ENCODE results near the gene CEP44.

GRCh38 chr4:174275101-174275500 lies 8.6 kb upstream of the CEP44 start:
- TF ChIP-seq CTCF (optimal IDR thresholded peaks at IDR 0.05 in 1 of 3, IDR thresholded peaks at IDR 0.05 in 1 of 3, conservative IDR thresholded peaks at IDR 0.05 in 1 of 3; ENCODE audit: extremely low read depth in 1 of 3, insufficient read depth in 2 of 3, low read length in 3 of 3) = no peak
- TF ChIP-seq EZH2 (IDR thresholded peaks at IDR 0.05; ENCODE audit: low read length) = no peak
